ENCODE results near the gene STXBP5. TPM values are rescaled to one million over a fixed set of nuclear protein-coding genes. Genes with fewer than 3 reads are reported as not detected.

The STXBP5 gene
- total and polyA plus RNA-seq, 2 of the 4 experiments (the other 2 are of a cell fraction), result 13.2 to 46.4 TPM

DNA sequence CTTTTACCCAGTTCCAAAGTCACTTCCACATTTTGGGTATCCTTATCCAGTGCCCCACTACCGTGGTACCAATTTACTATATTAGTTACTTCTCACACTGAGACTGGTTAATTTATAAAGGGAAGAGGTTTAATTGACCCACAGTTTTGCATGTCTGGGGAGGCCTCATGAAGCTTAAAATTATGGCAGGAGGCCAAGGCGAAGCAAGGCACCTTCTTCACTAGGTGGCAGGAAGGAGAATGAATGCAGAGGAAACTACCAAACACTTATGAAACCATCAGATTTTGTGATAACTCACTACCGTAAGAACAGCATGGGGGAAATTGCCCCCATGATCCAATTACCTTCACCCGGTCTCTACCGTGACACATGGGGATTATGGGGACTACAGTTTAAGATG lies 197.6 kb downstream of the STXBP5 start:
- no peak overlapping the region for H3K18ac ChIP-seq (ENCODE audit: low read depth, low read length)
- ChIA-PET POLR2A (ENCODE audit: unreplicated experiment) (no interaction called here), CTCF (no interaction called here)
- no peak overlapping the region for H3K4me2 ChIP-seq (ENCODE audit: low read depth, low read length)
- H3K4me1 ChIP-seq (ENCODE audit: control insufficient read depth, insufficient read depth, low read length), result no peaks in the 10 kb centered on the region
- in situ Hi-C loops (cut with MboI; ENCODE audit: low sequenced_read_pairs), result no loop called here
- no peak overlapping the region for H2AK9ac ChIP-seq (replicated peaks; ENCODE audit: low read depth, low read length, poor library complexity)
- H4K5ac ChIP-seq (ENCODE audit: low read depth, low read length), result no peak overlapping the region
- H3K9me1 ChIP-seq (ENCODE audit: insufficient read depth, low read length), result no peaks in the 10 kb centered on the region
- intact Hi-C loops (cut with micrococcal nuclease), result no loop called here
- H3K9ac ChIP-seq (ENCODE audit: low read depth, low read length), result no peak overlapping the region
- no peak for DNase-seq
- no peaks in the 10 kb centered on the region for H3K27me3 ChIP-seq (ENCODE audit: control insufficient read depth, insufficient read depth, low read length)
- no peak overlapping the region for H4K91ac ChIP-seq (ENCODE audit: insufficient read depth, low read depth, low read length)
- H3K4ac ChIP-seq (ENCODE audit: low read depth, low read length), result no peak overlapping the region
- no peak overlapping the region for H2BK15ac ChIP-seq (ENCODE audit: low read depth, low read length)
- peaks cover 6% of the 10 kb centered on the region; the same call in 1 of the 2 replicates for H3K9me3 ChIP-seq (ENCODE audit: control insufficient read depth, insufficient read depth, low read length)
- H3K27ac ChIP-seq (ENCODE audit: insufficient read depth, low read length), result no peak overlapping the region
- H3K36me3 ChIP-seq (ENCODE audit: control insufficient read depth, insufficient read depth, low read length), result no peaks in the 10 kb centered on the region
- H3K4me3 ChIP-seq (ENCODE audit: insufficient read depth, low read depth, low read length), result no peak overlapping the region
- H3K23ac ChIP-seq (ENCODE audit: low read depth, low read length), result no peak overlapping the region
- no CpG with 5 or more reads among the region's 5 CpGs for WGBS, 2 experiments (ENCODE audit: extremely low coverage in 2 of 2, insufficient read length in 1 of 2)
- TF ChIP-seq RCOR1 (IDR thresholded peaks at IDR 0.05; ENCODE audit: insufficient replicate concordance, low read length) (no peak), RAD21 (IDR thresholded peaks at IDR 0.05; ENCODE audit: low read length) (no peak), MAZ (IDR thresholded peaks at IDR 0.05; ENCODE audit: borderline replicate concordance, low read depth, low read length) (no peak), POLR2A (IDR thresholded peaks at IDR 0.05; ENCODE audit: low read depth, low read length) (no peak), MXI1 (IDR thresholded peaks at IDR 0.05; ENCODE audit: borderline replicate concordance, low read depth, low read length) (no peak), FOS (IDR thresholded peaks at IDR 0.05; ENCODE audit: low read depth, low read length) (no peak), BHLHE40 (IDR thresholded peaks at IDR 0.05; ENCODE audit: low read depth, low read length) (no peak), SMC3 (IDR thresholded peaks at IDR 0.05; ENCODE audit: low read depth, low read length) (no peak), CHD1 (IDR thresholded peaks at IDR 0.05; ENCODE audit: low read depth, low read length) (no peak), NFE2L2 (IDR thresholded peaks at IDR 0.05; ENCODE audit: low read depth, low read length) (no peak), MAFK (IDR thresholded peaks at IDR 0.05; ENCODE audit: low read depth, low read length) (no peak), CEBPB (IDR thresholded peaks at IDR 0.05; ENCODE audit: low read depth, low read length) (no peak), RFX5 (IDR thresholded peaks at IDR 0.05; ENCODE audit: low read depth, low read length) (no peak)
- TF ChIP-seq, protein P1, sequence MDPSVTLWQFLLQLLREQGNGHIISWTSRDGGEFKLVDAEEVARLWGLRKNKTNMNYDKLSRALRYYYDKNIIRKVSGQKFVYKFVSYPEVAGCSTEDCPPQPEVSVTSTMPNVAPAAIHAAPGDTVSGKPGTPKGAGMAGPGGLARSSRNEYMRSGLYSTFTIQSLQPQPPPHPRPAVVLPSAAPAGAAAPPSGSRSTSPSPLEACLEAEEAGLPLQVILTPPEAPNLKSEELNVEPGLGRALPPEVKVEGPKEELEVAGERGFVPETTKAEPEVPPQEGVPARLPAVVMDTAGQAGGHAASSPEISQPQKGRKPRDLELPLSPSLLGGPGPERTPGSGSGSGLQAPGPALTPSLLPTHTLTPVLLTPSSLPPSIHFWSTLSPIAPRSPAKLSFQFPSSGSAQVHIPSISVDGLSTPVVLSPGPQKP (IDR thresholded peaks at IDR 0.05; ENCODE audit: borderline replicate concordance, low read depth, low read length), result no peak
- TF ChIP-seq, protein P2, sequence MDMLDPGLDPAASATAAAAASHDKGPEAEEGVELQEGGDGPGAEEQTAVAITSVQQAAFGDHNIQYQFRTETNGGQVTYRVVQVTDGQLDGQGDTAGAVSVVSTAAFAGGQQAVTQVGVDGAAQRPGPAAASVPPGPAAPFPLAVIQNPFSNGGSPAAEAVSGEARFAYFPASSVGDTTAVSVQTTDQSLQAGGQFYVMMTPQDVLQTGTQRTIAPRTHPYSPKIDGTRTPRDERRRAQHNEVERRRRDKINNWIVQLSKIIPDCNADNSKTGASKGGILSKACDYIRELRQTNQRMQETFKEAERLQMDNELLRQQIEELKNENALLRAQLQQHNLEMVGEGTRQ (IDR thresholded peaks at IDR 0.05; ENCODE audit: low read depth, low read length), result no peak
- TF ChIP-seq, protein P3, sequence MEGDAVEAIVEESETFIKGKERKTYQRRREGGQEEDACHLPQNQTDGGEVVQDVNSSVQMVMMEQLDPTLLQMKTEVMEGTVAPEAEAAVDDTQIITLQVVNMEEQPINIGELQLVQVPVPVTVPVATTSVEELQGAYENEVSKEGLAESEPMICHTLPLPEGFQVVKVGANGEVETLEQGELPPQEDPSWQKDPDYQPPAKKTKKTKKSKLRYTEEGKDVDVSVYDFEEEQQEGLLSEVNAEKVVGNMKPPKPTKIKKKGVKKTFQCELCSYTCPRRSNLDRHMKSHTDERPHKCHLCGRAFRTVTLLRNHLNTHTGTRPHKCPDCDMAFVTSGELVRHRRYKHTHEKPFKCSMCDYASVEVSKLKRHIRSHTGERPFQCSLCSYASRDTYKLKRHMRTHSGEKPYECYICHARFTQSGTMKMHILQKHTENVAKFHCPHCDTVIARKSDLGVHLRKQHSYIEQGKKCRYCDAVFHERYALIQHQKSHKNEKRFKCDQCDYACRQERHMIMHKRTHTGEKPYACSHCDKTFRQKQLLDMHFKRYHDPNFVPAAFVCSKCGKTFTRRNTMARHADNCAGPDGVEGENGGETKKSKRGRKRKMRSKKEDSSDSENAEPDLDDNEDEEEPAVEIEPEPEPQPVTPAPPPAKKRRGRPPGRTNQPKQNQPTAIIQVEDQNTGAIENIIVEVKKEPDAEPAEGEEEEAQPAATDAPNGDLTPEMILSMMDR (conservative IDR thresholded peaks at IDR 0.05; ENCODE audit: low read depth, low read length), result no peak
- H3K56ac ChIP-seq (ENCODE audit: extremely low read depth, insufficient read depth, low read length), result no peak overlapping the region
- H2BK5ac ChIP-seq (ENCODE audit: low read depth, low read length, poor library complexity, severe bottlenecking), result no peak overlapping the region
- dilution Hi-C loops (cut with HindIII; ENCODE audit: low sequenced_read_pairs, unreplicated experiment), result no loop called here
- no peak overlapping the region for H2BK20ac ChIP-seq (ENCODE audit: low read depth, low read length)
- no peak overlapping the region for H2BK120ac ChIP-seq (ENCODE audit: low read depth, low read length)
- no peak overlapping the region for H4K8ac ChIP-seq (ENCODE audit: low read depth in 2 of 2, low read length in 2 of 2)
- no peaks in the 10 kb centered on the region for H4K20me1 ChIP-seq (ENCODE audit: insufficient read depth, low read length)
- no peak for ATAC-seq (ENCODE audit: low read depth)
- no peak overlapping the region for H3K14ac ChIP-seq (replicated peaks; ENCODE audit: low read depth, low read length)
- no peak overlapping the region for H2AK5ac ChIP-seq (ENCODE audit: low read depth, low read length)
- H3K79me1 ChIP-seq (ENCODE audit: low read depth in 1 of 2, low read length in 2 of 2), result no peaks in the 10 kb centered on the region
- BruUV-seq (replicated peaks), result no TSS peak
- no peak overlapping the region for H2AFZ ChIP-seq (replicated peaks; ENCODE audit: low read length, poor library complexity)

All from IMR-90 (cell line).